ENCODE measurements around the gene NFXL1. TPM values are rescaled to one million over a fixed set of nuclear protein-coding genes. Genes with fewer than 3 reads are reported as not detected.
"Not testable (repeated sequence)": the region's sequence is repeated elsewhere in the genome, so short reads cannot be mapped to it uniquely, and the experiment has no call there.

The NFXL1 gene
- total RNA-seq: 10 to 100 TPM in 1 of 2 donors, 1 to 10 TPM in 1; 9.9 to 14.6 TPM
- long read RNA-seq, donor 1: 0 reads
- long read RNA-seq, donor 2, partial matches to known transcripts: 2 of 3 reads
- long read RNA-seq, donor 2, other reads (novel, unspliced or antisense): 0 of 3 reads

DNA sequence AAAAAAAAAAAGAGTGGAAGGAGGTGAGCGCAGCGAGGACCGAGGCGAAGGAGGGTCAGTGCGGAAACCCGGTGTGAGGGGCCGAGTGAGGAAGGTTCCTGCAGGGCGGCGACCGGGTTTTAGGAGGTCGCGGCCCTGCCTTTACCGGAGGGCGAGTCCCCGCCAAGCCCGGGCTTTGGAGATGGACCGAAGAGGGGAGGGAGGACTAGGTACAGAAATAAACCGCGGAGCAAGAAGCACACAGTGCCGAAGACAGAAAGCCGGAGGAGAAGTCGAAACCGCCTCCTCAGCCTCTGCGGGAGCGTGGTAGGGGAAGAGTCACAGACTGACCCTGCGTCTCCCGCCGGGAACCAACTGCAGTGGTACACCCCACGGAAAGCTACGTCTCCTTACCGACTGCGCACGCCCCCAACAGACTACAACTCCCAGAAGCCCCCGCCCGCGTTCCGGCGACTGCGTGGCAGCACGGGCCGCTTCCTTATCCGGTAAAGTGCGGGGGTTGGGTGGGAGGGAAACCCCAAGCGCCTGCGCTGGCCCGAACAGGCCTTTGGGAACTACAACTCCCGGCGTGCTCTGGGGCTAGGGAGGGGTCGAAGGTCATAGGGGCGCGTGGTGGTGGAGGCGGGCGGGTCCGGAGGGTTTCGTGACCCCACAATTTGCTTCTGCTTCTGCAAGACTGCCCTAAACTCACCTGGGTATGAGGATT, at the start of gene NFXL1:
Gene NFXL1 (minus strand): TSS at position 364 of the 706 bp plus-strand sequence. CDS start 380 bp downstream, outside the sequence.
- DNase-seq (ENCODE audit: low spot score): peak; percentile 99
- intact Hi-C loops (cut with DNase I): no loop called here

DNA sequence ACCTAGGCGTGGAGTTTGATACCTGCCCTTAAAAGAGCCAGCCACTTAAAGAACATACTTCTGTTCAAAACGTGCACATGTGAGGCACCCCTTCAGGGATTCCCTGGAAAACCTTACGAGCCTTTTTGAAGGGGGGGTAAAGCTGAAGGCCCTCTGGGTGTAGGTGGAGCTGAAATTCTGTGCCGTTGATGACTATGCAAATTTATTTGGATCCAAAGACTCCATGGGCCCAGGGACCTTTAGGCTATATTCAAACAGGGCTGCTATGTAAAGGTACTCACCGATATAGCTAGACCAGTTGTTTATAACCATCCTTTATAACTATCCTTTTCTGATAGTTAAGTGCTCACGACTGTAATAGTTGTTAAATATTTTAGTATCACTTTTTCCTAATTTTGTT, 40.3 kb upstream of the NFXL1 start:
- intact Hi-C loops (cut with DNase I): no loop called here
- DNase-seq (ENCODE audit: low spot score): no peak

DNA sequence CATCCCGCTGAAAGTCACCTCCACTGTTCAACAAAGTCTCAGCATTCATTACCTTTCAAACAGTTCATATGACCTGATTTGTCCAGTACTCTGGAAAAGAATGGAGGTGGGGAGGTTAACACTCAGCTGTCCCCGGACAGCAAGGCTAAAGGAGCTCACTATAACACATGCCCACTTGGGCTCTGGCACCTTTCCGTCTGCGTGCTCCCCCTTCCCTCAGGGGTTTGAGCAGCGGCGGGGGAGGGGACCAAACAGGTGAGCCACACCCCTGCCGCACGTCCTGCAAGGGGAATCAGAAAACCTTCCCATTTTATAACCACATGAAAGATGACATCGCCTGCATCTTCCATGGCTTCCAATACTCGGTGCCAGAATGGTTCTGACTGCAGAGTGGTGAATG, 39.9 kb upstream of the NFXL1 start:
- intact Hi-C loops (cut with DNase I): no loop called here
- DNase-seq (ENCODE audit: low spot score): no peak

DNA sequence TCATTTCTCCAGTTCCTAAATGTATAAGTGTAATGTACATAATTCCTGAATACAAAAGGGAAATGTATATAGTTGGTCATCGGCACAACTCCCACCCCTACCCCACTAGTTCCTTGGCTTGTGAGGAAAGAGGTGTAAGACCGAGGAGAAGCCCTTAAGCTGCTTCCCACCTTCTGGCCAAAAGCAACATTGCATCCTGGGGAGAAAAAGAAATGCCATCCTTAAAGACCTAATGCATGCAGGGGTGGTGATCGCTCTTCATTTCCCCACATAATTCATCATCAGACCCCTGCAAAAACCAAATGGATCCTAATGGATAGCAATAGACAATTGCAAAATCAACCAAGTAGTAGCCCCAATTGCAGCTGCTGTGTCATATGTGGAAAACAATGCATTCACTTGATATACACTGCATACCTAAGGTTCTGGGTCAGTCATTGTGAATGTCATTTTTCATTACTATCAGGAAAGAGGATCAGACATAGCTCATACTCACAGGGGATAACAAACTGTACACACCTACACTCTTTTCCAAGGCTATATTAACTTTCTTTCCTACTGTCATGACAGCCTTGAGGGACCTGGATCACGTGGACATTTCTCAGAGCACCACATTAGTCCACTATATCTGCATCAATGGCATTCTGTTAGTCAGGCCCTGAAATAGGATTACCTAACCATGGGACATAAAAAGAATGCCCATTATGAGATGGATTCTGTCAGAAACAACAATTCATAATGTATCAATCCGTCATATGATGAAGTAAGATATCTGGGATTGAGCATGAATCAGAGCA, 31.7 kb upstream of the NFXL1 start:
- intact Hi-C loops (cut with DNase I): no loop called here

DNA sequence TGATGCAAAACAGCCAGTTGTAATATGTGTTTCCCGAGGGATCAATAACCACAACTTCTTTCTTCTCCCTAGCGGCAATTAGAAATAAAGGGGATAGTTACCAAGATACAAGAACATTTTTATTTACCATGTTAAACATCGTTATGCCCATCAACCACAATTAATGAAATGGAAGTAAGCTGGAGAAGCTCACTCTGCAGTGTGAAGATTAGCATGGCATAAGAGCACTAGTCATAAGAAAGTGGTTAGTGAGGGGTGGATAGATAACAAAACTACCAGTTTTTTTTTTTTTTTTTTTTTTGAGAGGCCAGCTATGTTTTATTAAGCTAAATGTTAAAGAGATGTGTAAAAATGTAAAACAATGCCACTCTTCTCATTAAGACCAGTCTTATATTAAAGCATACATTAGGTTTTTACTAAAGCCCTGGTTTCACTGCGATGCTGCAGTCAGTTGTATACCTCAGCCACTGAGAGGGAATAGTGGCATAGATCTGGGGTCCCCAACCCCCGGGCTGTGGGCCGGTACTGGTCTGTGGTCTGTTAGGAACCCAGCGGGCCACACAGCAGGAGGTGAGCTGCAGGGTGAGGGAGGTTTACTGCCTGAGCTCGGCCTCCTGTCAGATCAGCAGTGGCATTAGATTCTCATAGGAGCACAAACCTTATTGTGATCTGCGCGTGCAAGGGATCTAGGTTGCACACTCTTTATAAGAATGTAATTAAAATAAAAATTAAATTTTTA, 27.9 kb upstream of the NFXL1 start:
- intact Hi-C loops (cut with DNase I): no loop called here
- no peak for DNase-seq (ENCODE audit: low spot score)

More for the DNA sequence above, 31.7 kb upstream of the NFXL1 start:
- DNase-seq (ENCODE audit: low spot score): no peak

DNA sequence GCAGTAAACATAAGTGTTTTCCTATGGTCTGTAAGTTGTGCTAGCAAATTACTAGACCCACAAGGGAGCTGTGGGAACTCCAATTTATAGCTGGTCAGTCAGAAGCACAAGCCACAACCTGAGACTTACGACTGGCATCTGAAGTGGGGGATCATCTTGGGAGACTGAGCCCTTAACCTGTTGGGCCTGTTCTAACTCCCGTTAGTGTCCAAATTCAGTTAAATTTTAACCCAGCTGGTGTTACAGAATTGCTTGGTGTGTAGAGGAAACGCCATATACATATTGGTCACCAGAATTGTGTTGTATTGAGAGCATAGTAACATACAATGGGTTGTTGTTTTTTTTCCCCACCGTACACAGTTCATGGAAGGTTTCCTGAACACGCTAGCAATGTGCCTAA, 25.1 kb upstream of the NFXL1 start:
- no peak for DNase-seq (ENCODE audit: low spot score)
- intact Hi-C loops (cut with DNase I): loop anchor here (5.0 to 10.0 kb wide), 2 partner anchors 265 to 272 kb away; no protein-coding TSS in a partner anchor

DNA sequence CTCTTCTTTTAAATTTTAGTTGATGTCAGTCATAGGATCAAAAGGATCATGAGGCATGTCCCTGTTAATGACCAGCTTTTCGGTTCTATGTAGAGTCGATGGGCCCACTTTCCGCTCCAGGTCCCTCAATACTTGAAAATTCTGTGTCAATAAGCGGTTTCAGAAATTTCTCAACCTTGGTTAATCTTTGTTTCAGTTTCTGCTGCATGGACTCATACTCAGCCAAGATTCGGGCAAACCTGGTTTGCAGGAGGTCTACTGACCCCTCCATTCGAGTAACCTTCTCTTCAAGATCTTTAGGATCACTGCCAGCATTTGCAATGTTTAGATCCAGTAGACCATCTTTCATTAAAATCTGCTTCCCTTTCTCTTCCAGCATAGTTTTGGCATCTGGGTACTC, 22.0 kb upstream of the NFXL1 start:
- intact Hi-C loops (cut with DNase I): loop anchor here (5.0 to 10.0 kb wide), 2 partner anchors 262 to 269 kb away; no protein-coding TSS in a partner anchor

DNA sequence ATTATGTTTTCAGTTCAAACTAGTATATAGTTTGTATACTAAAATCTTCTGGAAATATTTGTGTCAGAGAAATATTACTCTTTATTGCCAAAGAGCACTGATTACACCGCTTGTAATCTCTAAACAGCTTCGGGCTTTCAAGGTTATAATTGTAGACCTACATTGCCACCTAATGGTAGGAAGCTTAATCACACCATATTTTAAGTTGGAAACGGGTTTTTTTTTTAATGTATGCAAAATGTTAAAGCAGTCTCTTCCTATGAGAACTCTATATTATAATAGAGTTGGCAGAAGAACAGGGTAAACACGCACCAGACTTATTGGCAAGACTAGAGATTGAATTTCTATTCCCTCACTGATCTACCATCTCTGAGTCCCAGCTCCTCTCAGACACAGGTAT, 19.5 kb upstream of the NFXL1 start:
- DNase-seq (ENCODE audit: low spot score): no peak
- intact Hi-C loops (cut with DNase I): loop anchor here in 1 of 2 donors (10.0 kb wide), 1 partner anchor 259 kb away; no protein-coding TSS in a partner anchor

More for the DNA sequence above, 22.0 kb upstream of the NFXL1 start:
- no peak for DNase-seq (ENCODE audit: low spot score)

DNA sequence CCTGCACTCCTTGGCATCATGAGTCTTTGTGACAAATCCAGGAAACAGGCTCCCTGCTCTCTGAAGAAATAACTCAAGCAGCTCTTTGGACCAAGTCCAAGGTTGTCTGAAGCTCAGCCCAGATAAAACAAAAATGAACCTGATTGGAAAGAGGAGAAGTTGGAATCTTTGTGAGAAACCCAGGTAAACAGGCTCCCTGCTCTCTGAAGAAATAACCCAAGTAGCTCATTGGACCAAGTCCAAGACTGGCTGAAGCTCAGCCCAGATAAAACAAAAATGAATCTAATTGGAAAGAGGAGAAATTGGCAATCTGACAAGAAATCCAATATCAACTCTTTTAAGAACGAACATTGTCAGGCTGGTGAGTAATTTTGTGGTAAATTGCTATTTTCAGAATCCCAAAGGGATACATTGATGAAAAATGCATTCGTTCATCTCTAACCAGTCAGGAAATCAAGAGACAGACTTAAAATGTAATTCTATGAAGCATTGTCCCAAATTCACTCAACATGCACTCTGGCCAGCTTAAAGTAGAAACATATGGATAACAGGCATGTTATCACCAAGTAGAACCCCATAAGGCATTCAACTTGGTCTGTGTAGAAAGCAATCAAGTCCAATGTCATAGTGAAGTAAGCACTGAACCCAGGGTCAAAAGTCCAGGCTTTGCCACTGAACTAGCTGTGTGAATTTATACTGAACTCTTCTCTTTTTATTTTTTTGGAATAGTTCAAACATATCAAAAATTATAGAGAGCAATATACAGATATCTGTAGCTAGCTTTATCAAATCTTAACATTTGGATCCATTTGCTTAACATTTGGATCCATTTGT, 16.8 kb upstream of the NFXL1 start:
- DNase-seq (ENCODE audit: low spot score): no peak
- intact Hi-C loops (cut with DNase I): loop anchor here in 1 of 2 donors (10.0 kb wide), 1 partner anchor 256 kb away; no protein-coding TSS in a partner anchor

DNA sequence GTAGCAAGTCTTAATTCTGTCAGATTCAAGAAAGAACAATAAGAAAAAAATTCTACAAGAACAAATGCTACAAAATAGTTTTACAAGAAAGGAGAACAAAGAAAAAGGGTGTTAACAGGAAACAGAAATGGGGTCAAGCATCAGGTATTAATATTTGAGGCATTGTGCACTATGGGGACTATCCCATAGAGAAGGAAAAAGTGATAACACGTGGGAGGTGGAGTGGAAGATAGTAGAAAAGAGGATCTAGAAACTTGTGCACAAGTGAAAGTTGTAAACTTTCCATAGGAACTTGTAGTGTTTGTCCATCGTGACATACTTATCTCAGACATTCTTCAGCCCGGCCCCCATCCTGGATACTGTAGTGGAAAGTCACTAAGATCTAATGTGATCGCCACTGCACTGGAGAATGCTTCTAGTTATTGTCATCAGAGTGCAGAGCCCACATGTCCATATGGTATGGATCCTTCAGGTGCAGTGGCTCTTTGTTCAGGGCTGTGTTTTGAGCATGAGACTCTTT, 15.4 kb upstream of the NFXL1 start:
- intact Hi-C loops (cut with DNase I): loop anchor here in 1 of 2 donors (10.0 kb wide), 1 partner anchor 255 kb away; no protein-coding TSS in a partner anchor
- no peak for DNase-seq (ENCODE audit: low spot score)

DNA sequence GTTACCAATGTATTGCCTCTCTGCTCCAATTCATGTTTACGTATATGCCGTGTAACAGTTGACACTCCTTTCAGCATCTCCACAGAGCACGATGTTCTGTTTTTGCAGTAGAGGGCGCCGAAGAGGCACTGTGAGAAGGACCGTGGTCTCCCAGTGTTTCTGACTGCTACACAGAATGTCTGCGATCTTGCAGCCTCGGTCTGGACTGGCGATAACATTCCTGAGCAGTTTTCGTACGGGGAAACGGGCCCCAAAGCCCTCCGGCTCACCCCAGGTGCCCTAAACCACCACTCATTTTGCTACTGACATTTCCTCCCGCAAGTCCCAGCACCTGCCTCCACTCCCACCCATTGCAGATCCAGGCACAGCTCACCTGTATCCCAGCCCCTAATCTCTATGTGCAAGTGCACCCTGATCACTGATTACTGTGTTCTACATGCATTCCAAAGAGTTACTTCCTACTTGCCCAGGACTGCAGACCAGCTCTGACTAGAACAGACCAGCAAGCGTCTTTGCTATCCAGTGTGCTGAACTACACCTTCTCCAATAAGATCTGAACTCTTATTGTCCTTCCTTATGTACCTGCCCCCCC, 12.4 kb upstream of the NFXL1 start:
- intact Hi-C loops (cut with DNase I): no loop called here

DNA sequence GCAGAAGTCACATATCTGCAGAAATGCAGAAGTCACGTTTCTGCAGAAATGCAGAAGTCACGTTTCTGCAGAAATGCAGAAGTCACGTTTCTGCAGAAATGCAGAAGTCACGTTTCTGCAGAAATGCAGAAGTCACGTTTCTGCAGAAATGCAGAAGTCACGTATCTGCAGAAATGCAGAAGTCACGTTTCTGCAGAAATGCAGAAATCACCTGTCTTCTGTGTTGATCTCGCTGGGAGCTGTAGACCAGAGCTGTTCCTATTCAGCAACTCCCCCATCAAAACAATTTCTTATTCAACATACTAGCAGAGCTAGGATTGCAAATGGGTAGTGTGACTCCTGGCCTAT, 8.9 kb upstream of the NFXL1 start:
- DNase-seq (ENCODE audit: low spot score); intact Hi-C loops (cut with DNase I): not testable (repeated sequence)

More for the DNA sequence above, 12.4 kb upstream of the NFXL1 start:
- no peak for DNase-seq (ENCODE audit: low spot score)

DNA sequence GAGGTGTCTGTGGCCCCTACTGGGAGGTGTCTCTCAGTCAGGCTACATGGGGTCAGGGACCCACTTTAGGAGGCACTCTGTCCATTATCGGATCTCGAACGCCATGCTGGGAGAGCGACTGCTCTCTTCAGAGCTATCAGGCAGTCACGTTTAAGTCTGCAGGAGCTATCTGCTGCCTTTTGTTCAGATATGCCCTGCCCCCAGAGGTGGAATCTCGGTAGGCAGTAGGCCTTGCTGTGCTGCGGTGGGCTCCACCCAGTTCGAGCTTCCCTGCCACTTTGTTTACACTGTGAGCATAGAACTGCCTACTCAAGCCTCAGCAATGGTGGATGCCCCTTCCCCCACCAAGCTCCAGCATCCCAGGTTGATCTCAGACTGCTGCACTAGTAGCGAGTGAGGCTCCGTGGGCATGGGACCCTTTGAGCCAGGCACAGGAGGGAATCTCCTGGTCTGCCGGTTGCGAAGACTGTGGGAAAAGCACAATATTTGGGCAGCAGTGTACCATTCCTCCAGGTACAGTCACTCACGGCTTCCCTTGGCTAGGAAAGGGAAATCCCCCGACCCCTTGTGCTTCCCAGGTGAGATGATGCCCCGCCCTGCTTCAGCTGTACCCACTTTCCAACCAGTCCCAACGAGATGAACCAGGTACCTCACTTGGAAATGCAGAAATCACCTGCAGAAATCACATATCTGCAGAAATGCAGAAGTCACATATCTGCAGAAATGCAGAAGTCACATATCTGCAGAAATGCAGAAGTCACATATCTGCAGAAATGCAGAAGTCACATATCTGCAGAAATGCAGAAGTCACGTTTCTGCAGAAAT, 8.3 kb upstream of the NFXL1 start:
- intact Hi-C loops (cut with DNase I); DNase-seq (ENCODE audit: low spot score): not testable (repeated sequence)

DNA sequence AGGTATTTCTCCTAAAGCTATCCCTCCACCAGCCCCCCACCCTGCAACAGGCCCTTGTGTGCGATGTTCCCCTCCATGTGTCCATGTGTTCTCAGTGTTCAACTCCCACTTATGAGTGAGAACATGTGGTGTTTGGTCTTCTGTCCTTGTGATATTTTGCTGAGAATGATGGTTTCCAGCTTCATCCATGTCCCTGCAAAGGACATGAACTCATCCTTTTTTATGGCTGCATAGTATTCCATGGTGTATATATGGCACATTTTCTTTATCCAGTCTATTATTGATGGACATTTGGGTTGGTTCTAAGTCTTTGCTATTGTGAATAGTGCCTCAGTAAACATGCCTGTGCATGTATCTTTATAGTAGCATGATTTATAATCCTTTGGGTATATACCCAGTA, 2.8 kb upstream of the NFXL1 start:
- DNase-seq (ENCODE audit: low spot score); intact Hi-C loops (cut with DNase I): not testable (repeated sequence)

DNA sequence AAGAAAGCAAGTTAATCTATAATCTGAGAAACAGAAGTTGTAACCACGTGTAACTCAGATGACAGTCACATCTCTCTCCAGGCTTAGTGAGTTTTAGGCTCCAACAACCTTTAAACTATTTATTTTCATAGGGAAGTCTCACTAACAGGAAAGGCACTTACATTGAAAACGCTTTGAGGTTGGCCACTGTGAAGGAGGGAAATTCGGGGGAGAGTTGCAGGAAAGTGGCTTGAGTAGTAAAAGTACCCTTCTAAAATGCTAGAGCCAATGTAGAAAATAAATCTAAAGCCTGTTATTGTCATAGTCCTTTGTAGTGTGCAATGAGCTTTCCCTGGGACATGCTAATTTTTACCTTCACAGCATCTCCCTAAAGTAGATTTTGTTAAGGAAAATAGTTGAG, 995 bp upstream of the NFXL1 start:
- DNase-seq (ENCODE audit: low spot score): no peak
- intact Hi-C loops (cut with DNase I): no loop called here

DNA sequence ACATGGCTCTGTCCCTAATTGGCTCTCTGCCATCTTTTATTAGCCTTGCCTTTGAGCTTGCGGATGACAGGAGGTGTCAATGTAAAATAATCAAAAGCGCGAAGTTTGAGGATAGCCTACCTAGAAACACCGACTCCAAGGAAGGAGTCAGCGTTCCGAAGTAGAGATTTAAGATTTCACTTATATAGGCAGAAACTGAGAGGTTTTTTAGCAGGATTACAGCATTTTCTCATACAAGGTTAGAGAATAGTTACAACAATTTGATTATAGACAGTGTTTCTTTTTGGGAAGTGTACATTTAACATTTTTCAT, 499 bp upstream of the NFXL1 start:
- intact Hi-C loops (cut with DNase I): no loop called here
- DNase-seq (ENCODE audit: low spot score): no peak

DNA sequence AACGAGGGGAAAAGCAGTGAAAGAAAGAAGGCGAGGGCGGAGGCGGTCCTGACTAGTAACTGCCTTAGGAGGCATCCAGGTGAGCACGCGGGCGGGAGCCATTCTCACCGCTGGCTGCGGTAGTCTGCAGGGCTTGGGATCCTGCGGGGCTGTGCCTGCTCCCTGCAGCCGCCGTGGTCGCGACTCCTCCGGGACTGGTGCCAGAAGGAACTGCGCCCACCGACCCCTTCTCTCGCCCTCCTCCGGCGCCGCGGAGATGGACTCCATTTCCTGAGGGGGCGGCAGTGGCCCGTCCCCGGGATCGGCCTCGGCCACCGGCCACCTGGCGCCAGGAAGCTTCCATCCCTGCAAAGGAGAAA, 543 bp downstream of the NFXL1 start:
- intact Hi-C loops (cut with DNase I): no loop called here
- DNase-seq (ENCODE audit: low spot score): peak; percentile 84
